ENCODE measurements around the gene USP40. TPM values are rescaled to one million over a fixed set of nuclear protein-coding genes. Genes with fewer than 3 reads are reported as not detected.
"Not testable (repeated sequence)": the region's sequence is repeated elsewhere in the genome, so short reads cannot be mapped to it uniquely, and the experiment has no call there.

Gene USP40
- total RNA-seq, 3 donors from 2014 or later = 30.6 to 32.7 (median 31.2) TPM

DNA sequence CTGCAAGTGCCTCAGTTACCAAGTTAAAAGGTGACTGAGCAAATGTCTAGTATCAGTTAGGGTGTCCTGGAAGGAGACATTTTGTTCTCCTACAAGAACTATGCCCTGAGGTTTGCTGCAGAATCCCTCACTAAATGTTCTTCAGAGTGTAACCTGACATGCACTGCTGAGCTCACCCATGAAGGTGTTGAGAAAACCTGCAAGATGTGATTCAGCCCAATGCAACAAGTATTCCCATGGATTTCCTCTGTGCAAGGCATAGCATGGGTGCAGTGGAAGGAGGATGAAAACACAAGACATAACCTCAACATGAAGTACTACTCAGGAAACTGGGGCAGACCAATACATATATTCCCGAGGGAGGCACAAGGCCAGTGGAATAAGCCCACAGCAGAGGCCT lies 35.5 kb upstream of the USP40 start:
- ATAC-seq = no peak
- Histone ChIP-seq H3K4me3 (no peak overlapping the region), H3K36me3 (ENCODE audit: low read depth) (no peaks in the 10 kb centered on the region), H3K4me1 (ENCODE audit: low read depth) (peaks cover 8% of the 10 kb centered on the region), H3K9me3 (no peaks in the 10 kb centered on the region)
- no peak for DNase-seq
- intact Hi-C loops (cut with DNase I, micrococcal nuclease) = no loop called here
- TF ChIP-seq, protein P1, sequence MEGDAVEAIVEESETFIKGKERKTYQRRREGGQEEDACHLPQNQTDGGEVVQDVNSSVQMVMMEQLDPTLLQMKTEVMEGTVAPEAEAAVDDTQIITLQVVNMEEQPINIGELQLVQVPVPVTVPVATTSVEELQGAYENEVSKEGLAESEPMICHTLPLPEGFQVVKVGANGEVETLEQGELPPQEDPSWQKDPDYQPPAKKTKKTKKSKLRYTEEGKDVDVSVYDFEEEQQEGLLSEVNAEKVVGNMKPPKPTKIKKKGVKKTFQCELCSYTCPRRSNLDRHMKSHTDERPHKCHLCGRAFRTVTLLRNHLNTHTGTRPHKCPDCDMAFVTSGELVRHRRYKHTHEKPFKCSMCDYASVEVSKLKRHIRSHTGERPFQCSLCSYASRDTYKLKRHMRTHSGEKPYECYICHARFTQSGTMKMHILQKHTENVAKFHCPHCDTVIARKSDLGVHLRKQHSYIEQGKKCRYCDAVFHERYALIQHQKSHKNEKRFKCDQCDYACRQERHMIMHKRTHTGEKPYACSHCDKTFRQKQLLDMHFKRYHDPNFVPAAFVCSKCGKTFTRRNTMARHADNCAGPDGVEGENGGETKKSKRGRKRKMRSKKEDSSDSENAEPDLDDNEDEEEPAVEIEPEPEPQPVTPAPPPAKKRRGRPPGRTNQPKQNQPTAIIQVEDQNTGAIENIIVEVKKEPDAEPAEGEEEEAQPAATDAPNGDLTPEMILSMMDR (IDR thresholded peaks at IDR 0.05) = no peak

DNA sequence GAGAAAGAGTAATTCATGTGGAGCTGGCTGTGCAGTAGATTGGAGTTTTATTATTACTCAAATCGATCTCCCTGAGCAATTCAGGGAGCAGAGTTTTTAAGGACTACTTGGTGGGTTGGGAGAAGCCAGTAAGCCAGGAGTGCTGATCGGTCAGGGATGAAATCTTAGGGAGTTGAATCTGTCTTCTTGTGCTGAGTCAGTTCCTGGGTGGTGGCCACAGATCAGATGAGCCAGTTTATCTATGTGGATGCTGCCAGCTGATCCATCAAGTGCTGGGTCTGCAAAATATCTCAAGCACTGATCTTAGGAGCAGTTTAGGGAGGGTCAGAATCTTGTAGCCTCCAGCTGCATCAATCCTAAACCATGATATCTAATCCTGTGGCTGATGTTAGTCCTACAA lies 33.8 kb upstream of the USP40 start:
- H3K4me1 ChIP-seq (ENCODE audit: low read depth) = peaks cover 8% of the 10 kb centered on the region

DNA sequence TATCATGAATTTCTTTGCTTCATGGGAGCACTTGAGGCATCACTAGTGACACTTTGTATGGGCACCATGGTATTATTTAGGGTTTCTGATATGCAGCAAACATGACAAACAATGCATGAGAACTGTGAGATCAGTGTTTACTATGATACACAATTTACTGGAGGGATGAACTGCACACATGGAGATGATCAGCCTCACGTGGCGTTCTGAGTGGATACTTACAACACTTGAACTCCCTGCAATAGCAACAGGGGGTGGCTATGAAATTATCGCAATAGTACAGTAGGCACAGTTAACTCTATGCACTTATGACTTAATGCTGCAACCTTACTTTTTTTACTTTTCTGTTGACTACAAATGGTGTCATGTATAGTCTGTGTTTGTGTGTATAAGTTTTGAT lies 32.4 kb upstream of the USP40 start:
- peaks cover 8% of the 10 kb centered on the region for H3K4me1 ChIP-seq (ENCODE audit: low read depth)
- no peaks in the 10 kb centered on the region for H3K36me3 ChIP-seq (ENCODE audit: low read depth)
- TF ChIP-seq, protein P1 (IDR thresholded peaks at IDR 0.05) = no peak
- H3K4me3 ChIP-seq = no peak overlapping the region
- intact Hi-C loops (cut with DNase I, micrococcal nuclease) = no loop called here
- ATAC-seq = no peak
- no peak for DNase-seq
- H3K9me3 ChIP-seq = no peaks in the 10 kb centered on the region

More for the DNA sequence above, 33.8 kb upstream of the USP40 start:
- intact Hi-C loops (cut with DNase I, micrococcal nuclease) = no loop called here
- DNase-seq = no peak
- no peak for ATAC-seq
- TF ChIP-seq, protein P1 (IDR thresholded peaks at IDR 0.05) = no peak
- H3K36me3 ChIP-seq (ENCODE audit: low read depth) = no peaks in the 10 kb centered on the region
- H3K9me3 ChIP-seq = no peaks in the 10 kb centered on the region
- no peak overlapping the region for H3K4me3 ChIP-seq

DNA sequence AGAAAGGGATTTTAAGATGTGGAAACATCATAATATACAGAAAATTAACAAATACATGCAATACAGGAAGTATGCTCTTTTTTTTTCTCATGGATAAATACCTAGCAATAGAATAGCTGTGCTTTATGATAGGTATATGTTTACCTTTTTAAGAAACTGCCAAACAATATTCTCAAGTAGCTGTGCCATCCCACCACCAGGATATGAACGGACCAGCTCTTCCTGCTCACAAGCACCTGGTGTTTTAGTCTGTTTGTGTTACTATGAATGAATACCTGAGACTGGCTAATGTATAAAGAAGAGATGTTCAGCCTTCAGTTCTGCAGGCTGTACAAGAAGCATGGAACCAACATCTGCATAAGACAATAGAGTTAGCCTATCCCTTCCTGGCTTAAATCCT lies 30.9 kb upstream of the USP40 start:
- no peak for DNase-seq
- Histone ChIP-seq H3K4me3 (no peak overlapping the region), H3K36me3 (ENCODE audit: low read depth) (no peaks in the 10 kb centered on the region), H3K9me3 (no peaks in the 10 kb centered on the region), H3K4me1 (ENCODE audit: low read depth) (peaks cover 8% of the 10 kb centered on the region)
- ATAC-seq = peak; percentile 68
- TF ChIP-seq, protein P1 (IDR thresholded peaks at IDR 0.05) = no peak
- intact Hi-C loops (cut with DNase I, micrococcal nuclease) = no loop called here

DNA sequence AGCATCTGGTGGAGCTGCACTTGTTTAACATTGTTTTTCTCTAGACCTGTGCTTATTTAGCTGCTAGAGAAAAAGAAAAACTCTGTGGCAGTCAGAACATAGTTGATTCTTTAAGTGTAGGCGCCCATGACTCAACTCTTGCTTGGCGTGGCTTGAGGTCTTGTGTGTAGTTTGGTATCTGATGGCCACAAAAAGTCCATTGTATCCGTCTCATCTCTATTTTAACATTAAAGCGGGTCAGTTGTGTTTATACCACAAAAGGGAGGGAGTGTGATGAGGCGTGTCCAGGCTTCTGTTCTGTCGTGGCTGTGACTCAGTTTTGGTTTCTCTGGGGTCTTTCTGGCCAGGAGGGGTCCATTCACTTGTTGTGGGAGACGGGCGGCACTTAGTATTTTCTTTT lies 26.6 kb upstream of the USP40 start:
- no peak for ATAC-seq
- intact Hi-C loops (cut with DNase I, micrococcal nuclease) = no loop called here
- TF ChIP-seq, protein P1 (IDR thresholded peaks at IDR 0.05) = no peak

DNA sequence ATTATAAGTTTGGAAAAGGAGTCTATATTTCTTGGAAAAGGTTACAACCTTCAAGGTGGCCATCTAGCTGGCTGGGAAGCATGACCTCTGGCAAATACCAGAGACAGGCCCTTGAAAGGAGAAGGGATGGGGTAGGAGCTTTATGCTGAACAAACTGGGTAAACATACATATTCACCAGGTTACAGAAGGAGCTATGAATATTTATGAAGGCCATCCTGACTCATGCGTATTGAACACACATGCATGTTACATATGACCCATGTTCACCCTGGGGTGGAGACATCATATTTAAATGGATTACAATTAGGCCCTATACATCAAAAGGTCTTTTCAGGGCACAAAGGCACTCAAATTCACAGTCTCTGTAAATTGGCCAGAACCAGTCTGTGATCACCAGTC lies 26.1 kb upstream of the USP40 start:
- intact Hi-C loops (cut with DNase I, micrococcal nuclease) = not testable (repeated sequence)

More for the DNA sequence above, 26.6 kb upstream of the USP40 start:
- Histone ChIP-seq H3K4me3 (no peak overlapping the region), H3K4me1 (ENCODE audit: low read depth) (peaks cover 6% of the 10 kb centered on the region), H3K36me3 (ENCODE audit: low read depth) (no peaks in the 10 kb centered on the region), H3K9me3 (no peaks in the 10 kb centered on the region)
- no peak for DNase-seq

More for the DNA sequence above, 26.1 kb upstream of the USP40 start:
- ATAC-seq; H3K9me3 ChIP-seq; H3K4me3 ChIP-seq; DNase-seq; H3K4me1 ChIP-seq (ENCODE audit: low read depth); H3K36me3 ChIP-seq (ENCODE audit: low read depth): not testable (repeated sequence)

All from mucosa of descending colon (tissue), 3 donors.